T47D (cell line): ENCODE data around the gene ZNF319.

Experiments
- DNase-seq, 2 experiments: peaks; one replicate each; pipeline versions ENCODE4 v3.0.0 to v3.0.0-alpha.2; 2011 to 2012; ENCODE audit warnings: low read depth in 1 of 2, low spot score in 1 of 2
- JUND ChIP-seq: IDR thresholded peaks from 2 replicates; pipeline ENCODE4 v1.6.1; 2012; ENCODE audit warnings: low read depth
- in situ Hi-C: cut with HindIII; loops from 2 replicates; pipeline ENCODE4 v1.10.0; 2016; ENCODE audit warnings: low sequenced_read_pairs, low pct_unique_long_range_greater_than_20kb

ZNF319 gene

DNA sequence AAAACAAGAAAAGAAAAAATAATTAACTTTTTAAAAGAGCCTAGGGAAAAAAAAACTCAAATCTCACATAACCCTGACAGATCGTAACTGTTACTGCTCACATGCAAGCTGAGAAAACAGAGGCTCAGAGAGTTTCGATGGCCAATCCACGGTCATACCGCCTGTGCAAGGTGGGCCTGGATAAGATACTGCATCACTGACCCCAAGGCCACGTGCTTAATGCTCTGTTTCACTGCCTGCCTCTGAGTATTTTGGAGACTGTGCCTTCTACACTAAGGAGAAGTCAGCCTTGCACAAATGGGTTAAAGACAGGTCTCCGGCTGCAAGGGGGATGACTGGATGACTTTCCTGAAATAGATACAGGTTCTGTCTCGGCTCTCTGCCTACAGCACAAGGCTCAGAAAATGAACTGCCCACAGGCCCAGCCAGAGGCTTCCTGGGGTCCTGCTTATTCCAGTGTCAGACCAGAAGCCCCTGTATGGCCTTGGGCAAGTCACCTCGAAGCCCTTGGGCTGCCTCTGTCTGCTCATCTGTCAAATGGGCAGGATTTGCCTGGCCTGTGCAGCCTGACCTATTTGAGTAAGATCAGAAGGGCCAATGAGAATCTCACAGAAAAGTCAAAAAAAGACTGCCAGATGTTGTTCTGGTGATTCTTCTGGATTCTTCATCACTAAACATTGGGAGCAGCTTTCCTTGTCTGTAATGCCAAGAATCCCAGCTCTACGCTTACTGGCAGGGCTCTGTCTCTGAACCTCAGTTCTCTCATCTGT, 55.3 kb downstream of the ZNF319 start:
- DNase-seq, result no peak
- in situ Hi-C loops, result no loop called here
- TF ChIP-seq JUND, result no peak
